SU-DHL-6 (cell line): ENCODE measurements around the gene GPR150.

Experiments used
- H2AFZ ChIP-seq: fragments of 200-600 bp; sonication (generic); 2 replicates; pipeline ENCODE4 v1.6.1; 2014; ENCODE audit warnings: low read depth, mild to moderate bottlenecking, moderate library complexity, mixed read lengths, antibody characterized with exemption, low read length; ENCODE audit not compliant: severe bottlenecking
- H3F3A ChIP-seq: fragments of 200-600 bp; shearing (Covaris generic); 2 replicates; pipeline ENCODE4 v1.6.0; 2016; ENCODE audit warnings: antibody characterized with exemption, mild to moderate bottlenecking; ENCODE audit not compliant: insufficient read depth
- H3K27ac ChIP-seq: fragments of 200-600 bp; sonication (generic); 2 replicates; pipeline ENCODE4 v1.5.1; 2016; ENCODE audit warnings: low read depth, mild to moderate bottlenecking, low read length, moderate library complexity, mixed read lengths
- H3K27me3 ChIP-seq: fragments of 200-600 bp; sonication (generic), shearing (Covaris generic); 2 replicates; pipeline ENCODE4 v1.6.0; 2014; ENCODE audit warnings: mild to moderate bottlenecking, low read length
- H3K36me3 ChIP-seq: fragments of 200-600 bp; sonication (generic); 2 replicates; pipeline ENCODE4 v1.6.1; 2014; ENCODE audit warnings: mild to moderate bottlenecking, low read length, mixed read lengths
- H3K4me2 ChIP-seq: fragments of 300-600, 200-600 bp; shearing (Covaris generic), sonication (generic); 2 replicates; pipeline ENCODE4 v1.6.0; 2014; ENCODE audit warnings: low read length, low read depth, mild to moderate bottlenecking; ENCODE audit not compliant: poor library complexity, severe bottlenecking
- H3K4me3 ChIP-seq: fragments of 200-600 bp; sonication (generic); 2 replicates; pipeline ENCODE4 v1.5.1; 2014; ENCODE audit warnings: antibody characterized with exemption, low read length, mild to moderate bottlenecking, mixed read lengths; ENCODE audit not compliant: insufficient read depth, poor library complexity, severe bottlenecking
- H3K79me2 ChIP-seq: fragments of 200-600 bp; sonication (generic); 2 replicates; pipeline ENCODE4 v1.6.1; 2014; ENCODE audit warnings: mild to moderate bottlenecking, low read length, moderate library complexity; ENCODE audit not compliant: insufficient read depth
- H3K9ac ChIP-seq: fragments of 200-600 bp; sonication (generic); 2 replicates; pipeline ENCODE4 v1.7.0; 2014; ENCODE audit warnings: mild to moderate bottlenecking, low read length
- H3K9me2 ChIP-seq: fragments of 200-600 bp; sonication (generic); replicated peaks from 2 replicates; pipeline ENCODE4 v1.6.1; 2014; ENCODE audit warnings: low read length; ENCODE audit not compliant: insufficient read depth
- H3K9me3 ChIP-seq: fragments of 200-600 bp; sonication (generic); 2 replicates; pipeline ENCODE4 v1.6.1; 2014; ENCODE audit warnings: low read length, mixed read lengths; ENCODE audit not compliant: insufficient read depth
- H4K20me1 ChIP-seq: fragments of 200-600 bp; sonication (generic); 2 replicates; pipeline ENCODE4 v1.6.1; 2014; ENCODE audit warnings: low read depth, mild to moderate bottlenecking, antibody characterized with exemption, low read length, moderate library complexity, mixed read lengths
- EZH2phosphoT487 ChIP-seq: fragments of 200-600 bp; sonication (generic), shearing (Covaris generic); conservative IDR thresholded peaks from 2 replicates; pipeline ENCODE4 v1.6.1; 2018; ENCODE audit warnings: mild to moderate bottlenecking, antibody characterized with exemption, low read length, moderate library complexity, mixed read lengths
- TF ChIP-seq, protein P1 (sequence below): fragments of 200-600 bp; sonication (generic); IDR thresholded peaks from one replicate; pipeline ENCODE4 v1.5.1; 2017; ENCODE audit warnings: antibody characterized with exemption, mild to moderate bottlenecking, low read length, moderate library complexity; ENCODE audit not compliant: insufficient read depth, poor library complexity, severe bottlenecking

Gene GPR150

DNA sequence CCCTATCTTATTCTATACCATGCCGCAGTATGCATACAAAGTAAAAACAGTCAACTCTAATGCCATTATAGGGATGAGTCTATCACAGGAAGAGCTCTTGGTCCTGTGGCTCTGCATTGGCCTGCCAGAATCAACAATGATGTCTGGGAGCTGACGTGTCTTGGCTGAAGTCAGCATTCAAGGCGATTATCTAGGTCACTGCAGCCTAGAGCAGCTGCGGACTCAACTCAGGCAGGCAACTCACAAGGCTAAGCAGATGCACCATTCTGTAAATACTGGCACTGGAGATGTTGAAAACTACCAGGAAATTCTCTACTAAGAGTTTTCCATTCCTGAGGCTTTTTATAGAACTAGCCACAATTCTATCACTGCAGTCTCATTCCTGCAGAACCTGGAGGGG is 49.7 kb downstream of the GPR150 start:
- Histone ChIP-seq H3F3A (no peaks in the 10 kb centered on the region), H4K20me1 (no peaks in the 10 kb centered on the region), H3K36me3 (no peaks in the 10 kb centered on the region), H3K9me3 (no peaks in the 10 kb centered on the region), H3K27ac (no peak overlapping the region), H3K4me3 (no peak overlapping the region), H2AFZ (no peak overlapping the region), H3K4me2 (no peak overlapping the region), H3K27me3 (no peaks in the 10 kb centered on the region), H3K9me2 (no peaks in the 10 kb centered on the region), H3K9ac (no peak overlapping the region), H3K79me2 (no peaks in the 10 kb centered on the region)
- TF ChIP-seq, protein P1, sequence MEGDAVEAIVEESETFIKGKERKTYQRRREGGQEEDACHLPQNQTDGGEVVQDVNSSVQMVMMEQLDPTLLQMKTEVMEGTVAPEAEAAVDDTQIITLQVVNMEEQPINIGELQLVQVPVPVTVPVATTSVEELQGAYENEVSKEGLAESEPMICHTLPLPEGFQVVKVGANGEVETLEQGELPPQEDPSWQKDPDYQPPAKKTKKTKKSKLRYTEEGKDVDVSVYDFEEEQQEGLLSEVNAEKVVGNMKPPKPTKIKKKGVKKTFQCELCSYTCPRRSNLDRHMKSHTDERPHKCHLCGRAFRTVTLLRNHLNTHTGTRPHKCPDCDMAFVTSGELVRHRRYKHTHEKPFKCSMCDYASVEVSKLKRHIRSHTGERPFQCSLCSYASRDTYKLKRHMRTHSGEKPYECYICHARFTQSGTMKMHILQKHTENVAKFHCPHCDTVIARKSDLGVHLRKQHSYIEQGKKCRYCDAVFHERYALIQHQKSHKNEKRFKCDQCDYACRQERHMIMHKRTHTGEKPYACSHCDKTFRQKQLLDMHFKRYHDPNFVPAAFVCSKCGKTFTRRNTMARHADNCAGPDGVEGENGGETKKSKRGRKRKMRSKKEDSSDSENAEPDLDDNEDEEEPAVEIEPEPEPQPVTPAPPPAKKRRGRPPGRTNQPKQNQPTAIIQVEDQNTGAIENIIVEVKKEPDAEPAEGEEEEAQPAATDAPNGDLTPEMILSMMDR = no peak
- no peak for TF ChIP-seq EZH2phosphoT487

DNA sequence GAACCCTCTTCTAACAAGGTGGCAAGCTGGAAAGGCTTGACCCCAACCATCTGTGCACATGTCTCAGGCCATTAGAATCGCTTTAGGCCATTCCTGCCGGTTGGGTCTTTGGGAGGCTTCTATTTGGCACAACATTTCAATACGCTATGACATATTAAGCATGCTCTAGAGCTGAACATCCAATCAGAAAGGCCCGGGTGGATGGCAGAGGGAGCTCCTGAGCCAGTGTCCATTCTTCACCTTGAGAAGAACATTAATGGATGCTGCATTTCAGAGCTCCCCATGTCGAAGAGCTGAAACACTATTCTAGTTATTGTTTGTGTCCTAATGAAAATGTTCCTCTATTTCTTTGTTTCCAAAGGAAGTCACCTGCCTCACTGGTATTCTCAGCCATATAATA is 50.1 kb downstream of the GPR150 start:
- Histone ChIP-seq H3K27ac (no peak overlapping the region), H3K4me2 (no peak overlapping the region), H2AFZ (no peak overlapping the region), H3K9me2 (no peaks in the 10 kb centered on the region), H3F3A (no peaks in the 10 kb centered on the region), H3K9me3 (no peaks in the 10 kb centered on the region), H3K27me3 (no peaks in the 10 kb centered on the region), H3K36me3 (no peaks in the 10 kb centered on the region), H4K20me1 (no peaks in the 10 kb centered on the region), H3K79me2 (no peaks in the 10 kb centered on the region), H3K9ac (no peak overlapping the region), H3K4me3 (no peak overlapping the region)
- TF ChIP-seq, protein P1 = no peak

DNA sequence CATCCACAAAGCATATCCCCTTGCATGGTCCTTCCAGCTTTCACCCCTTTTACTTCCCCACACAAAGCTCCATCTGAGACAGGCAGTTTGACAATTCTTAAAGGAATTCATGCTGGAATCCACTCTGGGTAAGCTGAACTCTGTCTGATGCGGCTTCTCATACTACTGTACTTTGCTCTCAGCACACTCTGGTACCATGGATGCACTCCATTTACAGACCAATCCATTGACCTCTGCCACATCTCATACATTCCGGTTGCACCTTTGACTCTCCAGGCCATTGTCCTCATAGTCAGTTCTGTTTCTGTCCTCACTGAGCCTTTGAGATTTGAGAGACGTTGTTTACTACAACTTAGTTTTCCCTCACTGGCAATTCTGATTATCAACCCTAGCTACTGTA is 50.7 kb downstream of the GPR150 start:
- H3K4me2 ChIP-seq = no peak overlapping the region

More for the DNA sequence above, 50.7 kb downstream of the GPR150 start:
- H3K79me2 ChIP-seq = no peaks in the 10 kb centered on the region
- no peak overlapping the region for H3K27ac ChIP-seq
- H3K4me3 ChIP-seq = no peak overlapping the region
- no peak overlapping the region for H3K9ac ChIP-seq
- H2AFZ ChIP-seq = no peak overlapping the region
- no peaks in the 10 kb centered on the region for H3F3A ChIP-seq
- H4K20me1 ChIP-seq = no peaks in the 10 kb centered on the region
- H3K27me3 ChIP-seq = no peaks in the 10 kb centered on the region
- no peak for TF ChIP-seq EZH2phosphoT487
- no peaks in the 10 kb centered on the region for H3K36me3 ChIP-seq
- H3K9me3 ChIP-seq = no peaks in the 10 kb centered on the region
- no peaks in the 10 kb centered on the region for H3K9me2 ChIP-seq
